Measurements from ENCODE around the gene IKBIP. TPM values are rescaled to one million over a fixed set of nuclear protein-coding genes. Genes with fewer than 3 reads are reported as not detected.

The IKBIP gene
- total RNA-seq, 1 experiment from 2014 or later = 14.5 TPM

DNA sequence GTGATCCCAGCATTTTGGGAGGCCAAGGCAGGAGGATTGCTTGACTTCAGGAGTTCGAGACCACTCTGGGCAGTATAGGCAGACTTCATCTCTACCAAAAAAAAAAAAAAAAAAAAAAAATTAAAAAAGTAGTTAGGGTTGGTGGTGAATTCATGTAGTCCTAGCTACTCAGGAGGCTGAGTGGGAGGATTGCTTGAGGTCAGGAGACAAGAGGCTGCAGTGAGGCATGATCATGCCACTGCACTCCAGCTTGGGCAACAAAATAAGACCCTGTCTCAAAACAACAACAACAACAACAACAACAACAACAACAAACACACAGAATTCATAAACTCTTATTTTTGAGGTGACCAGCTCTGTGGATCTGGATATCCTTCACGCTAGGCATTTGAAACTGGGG lies 34.0 kb downstream of the IKBIP start:
- Histone ChIP-seq H3K4me1 (ENCODE audit: control insufficient read depth in 1 of 2, insufficient read depth in 2 of 2, low read length in 2 of 2) (no peaks in the 10 kb centered on the region), H3K27me3 (ENCODE audit: insufficient read depth, low read length) (no peaks in the 10 kb centered on the region), H4K20me1 (ENCODE audit: insufficient read depth) (no peaks in the 10 kb centered on the region), H3K9me2 (ENCODE audit: insufficient read depth) (no peaks in the 10 kb centered on the region), H3K9me3 (ENCODE audit: control insufficient read depth in 1 of 2, insufficient read depth in 1 of 2, low read depth in 1 of 2, low read length in 2 of 2) (no peaks in the 10 kb centered on the region), H3K79me2 (ENCODE audit: insufficient read depth, low read length) (no peaks in the 10 kb centered on the region), H3K36me3 (ENCODE audit: control insufficient read depth in 1 of 2, insufficient read depth in 2 of 2, low read length in 2 of 2) (no peaks in the 10 kb centered on the region), H3K4me2 (ENCODE audit: low read length) (no peak overlapping the region), H2AFZ (ENCODE audit: low read depth, low read length, poor library complexity, severe bottlenecking) (no peak overlapping the region), H3K27ac (ENCODE audit: low read depth, low read length) (no peak overlapping the region), H3K4me3 (replicated peaks in 1 of 2; ENCODE audit: low read depth in 1 of 2, low read length in 2 of 2) (no peak overlapping the region), H3K9ac (ENCODE audit: low read length) (no peak overlapping the region)
- POLR2A ChIA-PET = no interaction called here
- intact Hi-C loops (cut with micrococcal nuclease) = no loop called here
- TF ChIP-seq ELF1 (IDR thresholded peaks at IDR 0.05; ENCODE audit: borderline replicate concordance, low read depth) = no peak
- TF ChIP-seq, protein P1, sequence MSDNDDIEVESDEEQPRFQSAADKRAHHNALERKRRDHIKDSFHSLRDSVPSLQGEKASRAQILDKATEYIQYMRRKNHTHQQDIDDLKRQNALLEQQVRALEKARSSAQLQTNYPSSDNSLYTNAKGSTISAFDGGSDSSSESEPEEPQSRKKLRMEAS (IDR thresholded peaks at IDR 0.05) = no peak
- TF ChIP-seq, protein P2, sequence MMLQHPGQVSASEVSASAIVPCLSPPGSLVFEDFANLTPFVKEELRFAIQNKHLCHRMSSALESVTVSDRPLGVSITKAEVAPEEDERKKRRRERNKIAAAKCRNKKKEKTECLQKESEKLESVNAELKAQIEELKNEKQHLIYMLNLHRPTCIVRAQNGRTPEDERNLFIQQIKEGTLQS (IDR thresholded peaks at IDR 0.05) = no peak
- TF ChIP-seq POLR2A (IDR thresholded peaks at IDR 0.05; ENCODE audit: borderline replicate concordance, extremely low read depth, insufficient read depth, insufficient read length) = no peak
- TF ChIP-seq EZH2 (IDR thresholded peaks at IDR 0.05) = no peak
- no peak for TF ChIP-seq SIN3A (IDR thresholded peaks at IDR 0.05; ENCODE audit: low read depth)
- TF ChIP-seq TCF7L2 (IDR thresholded peaks at IDR 0.05; ENCODE audit: borderline replicate concordance, extremely low read depth, insufficient read depth, insufficient read length) = no peak
- TF ChIP-seq, protein P3, sequence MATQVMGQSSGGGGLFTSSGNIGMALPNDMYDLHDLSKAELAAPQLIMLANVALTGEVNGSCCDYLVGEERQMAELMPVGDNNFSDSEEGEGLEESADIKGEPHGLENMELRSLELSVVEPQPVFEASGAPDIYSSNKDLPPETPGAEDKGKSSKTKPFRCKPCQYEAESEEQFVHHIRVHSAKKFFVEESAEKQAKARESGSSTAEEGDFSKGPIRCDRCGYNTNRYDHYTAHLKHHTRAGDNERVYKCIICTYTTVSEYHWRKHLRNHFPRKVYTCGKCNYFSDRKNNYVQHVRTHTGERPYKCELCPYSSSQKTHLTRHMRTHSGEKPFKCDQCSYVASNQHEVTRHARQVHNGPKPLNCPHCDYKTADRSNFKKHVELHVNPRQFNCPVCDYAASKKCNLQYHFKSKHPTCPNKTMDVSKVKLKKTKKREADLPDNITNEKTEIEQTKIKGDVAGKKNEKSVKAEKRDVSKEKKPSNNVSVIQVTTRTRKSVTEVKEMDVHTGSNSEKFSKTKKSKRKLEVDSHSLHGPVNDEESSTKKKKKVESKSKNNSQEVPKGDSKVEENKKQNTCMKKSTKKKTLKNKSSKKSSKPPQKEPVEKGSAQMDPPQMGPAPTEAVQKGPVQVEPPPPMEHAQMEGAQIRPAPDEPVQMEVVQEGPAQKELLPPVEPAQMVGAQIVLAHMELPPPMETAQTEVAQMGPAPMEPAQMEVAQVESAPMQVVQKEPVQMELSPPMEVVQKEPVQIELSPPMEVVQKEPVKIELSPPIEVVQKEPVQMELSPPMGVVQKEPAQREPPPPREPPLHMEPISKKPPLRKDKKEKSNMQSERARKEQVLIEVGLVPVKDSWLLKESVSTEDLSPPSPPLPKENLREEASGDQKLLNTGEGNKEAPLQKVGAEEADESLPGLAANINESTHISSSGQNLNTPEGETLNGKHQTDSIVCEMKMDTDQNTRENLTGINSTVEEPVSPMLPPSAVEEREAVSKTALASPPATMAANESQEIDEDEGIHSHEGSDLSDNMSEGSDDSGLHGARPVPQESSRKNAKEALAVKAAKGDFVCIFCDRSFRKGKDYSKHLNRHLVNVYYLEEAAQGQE (IDR thresholded peaks at IDR 0.05; ENCODE audit: low read depth) = no peak
- TF ChIP-seq, protein P4, sequence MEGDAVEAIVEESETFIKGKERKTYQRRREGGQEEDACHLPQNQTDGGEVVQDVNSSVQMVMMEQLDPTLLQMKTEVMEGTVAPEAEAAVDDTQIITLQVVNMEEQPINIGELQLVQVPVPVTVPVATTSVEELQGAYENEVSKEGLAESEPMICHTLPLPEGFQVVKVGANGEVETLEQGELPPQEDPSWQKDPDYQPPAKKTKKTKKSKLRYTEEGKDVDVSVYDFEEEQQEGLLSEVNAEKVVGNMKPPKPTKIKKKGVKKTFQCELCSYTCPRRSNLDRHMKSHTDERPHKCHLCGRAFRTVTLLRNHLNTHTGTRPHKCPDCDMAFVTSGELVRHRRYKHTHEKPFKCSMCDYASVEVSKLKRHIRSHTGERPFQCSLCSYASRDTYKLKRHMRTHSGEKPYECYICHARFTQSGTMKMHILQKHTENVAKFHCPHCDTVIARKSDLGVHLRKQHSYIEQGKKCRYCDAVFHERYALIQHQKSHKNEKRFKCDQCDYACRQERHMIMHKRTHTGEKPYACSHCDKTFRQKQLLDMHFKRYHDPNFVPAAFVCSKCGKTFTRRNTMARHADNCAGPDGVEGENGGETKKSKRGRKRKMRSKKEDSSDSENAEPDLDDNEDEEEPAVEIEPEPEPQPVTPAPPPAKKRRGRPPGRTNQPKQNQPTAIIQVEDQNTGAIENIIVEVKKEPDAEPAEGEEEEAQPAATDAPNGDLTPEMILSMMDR (IDR thresholded peaks at IDR 0.05 in 2 of 3, conservative IDR thresholded peaks at IDR 0.05 in 1 of 3; ENCODE audit: borderline replicate concordance in 1 of 3, insufficient read depth in 1 of 3, low read depth in 2 of 3, low read length in 2 of 3) = no peak
- no peak for TF ChIP-seq POLR2AphosphoS5 (IDR thresholded peaks at IDR 0.05; ENCODE audit: low read depth, low read length)
- TF ChIP-seq RAD21 (IDR thresholded peaks at IDR 0.05; ENCODE audit: low read depth) = no peak
- TF ChIP-seq, protein P5, sequence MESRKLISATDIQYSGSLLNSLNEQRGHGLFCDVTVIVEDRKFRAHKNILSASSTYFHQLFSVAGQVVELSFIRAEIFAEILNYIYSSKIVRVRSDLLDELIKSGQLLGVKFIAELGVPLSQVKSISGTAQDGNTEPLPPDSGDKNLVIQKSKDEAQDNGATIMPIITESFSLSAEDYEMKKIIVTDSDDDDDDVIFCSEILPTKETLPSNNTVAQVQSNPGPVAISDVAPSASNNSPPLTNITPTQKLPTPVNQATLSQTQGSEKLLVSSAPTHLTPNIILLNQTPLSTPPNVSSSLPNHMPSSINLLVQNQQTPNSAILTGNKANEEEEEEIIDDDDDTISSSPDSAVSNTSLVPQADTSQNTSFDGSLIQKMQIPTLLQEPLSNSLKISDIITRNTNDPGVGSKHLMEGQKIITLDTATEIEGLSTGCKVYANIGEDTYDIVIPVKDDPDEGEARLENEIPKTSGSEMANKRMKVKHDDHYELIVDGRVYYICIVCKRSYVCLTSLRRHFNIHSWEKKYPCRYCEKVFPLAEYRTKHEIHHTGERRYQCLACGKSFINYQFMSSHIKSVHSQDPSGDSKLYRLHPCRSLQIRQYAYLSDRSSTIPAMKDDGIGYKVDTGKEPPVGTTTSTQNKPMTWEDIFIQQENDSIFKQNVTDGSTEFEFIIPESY (IDR thresholded peaks at IDR 0.05; ENCODE audit: extremely low read depth, insufficient replicate concordance, low read length) = no peak
- TF ChIP-seq FOSL1 (IDR thresholded peaks at IDR 0.05; ENCODE audit: low read depth) = no peak
- no peak for TF ChIP-seq ZFX (IDR thresholded peaks at IDR 0.05)
- no peak for TF ChIP-seq EZH2phosphoT487 (IDR thresholded peaks at IDR 0.05; ENCODE audit: borderline replicate concordance)
- TF ChIP-seq ZNF274 (IDR thresholded peaks at IDR 0.05; ENCODE audit: low read depth, low read length) = no peak
- TF ChIP-seq JUND (IDR thresholded peaks at IDR 0.05) = no peak
- no peak for TF ChIP-seq SRF (IDR thresholded peaks at IDR 0.05; ENCODE audit: low read depth)
- TF ChIP-seq SP1 (IDR thresholded peaks at IDR 0.05; ENCODE audit: low read depth) = no peak
- TF ChIP-seq CEBPB (IDR thresholded peaks at IDR 0.05; ENCODE audit: low read depth) = no peak
- RAD21 ChIA-PET (ENCODE audit: low non-redundant PET in 1 of 2, low total read pairs in 2 of 2, uncharacterized antibody in 2 of 2, unreplicated experiment in 2 of 2) = no interaction called here
- BruUV-seq (replicated peaks) = no TSS peak
- CTCF ChIA-PET = no interaction called here
- DNase-seq (ENCODE audit: low read depth, low spot score) (no peak), ATAC-seq (no peak)

All from HCT116 (cell line).